NOMO-1 treated with DMSO at 0.1 percent for 48 hours (cell line): ENCODE measurements around the gene MIP.
"Not testable (repeated sequence)": the region's sequence is repeated elsewhere in the genome, so short reads cannot be mapped to it uniquely, and the experiment has no call there.

Experiments
- DNase-seq: peaks from one replicate; lab custom pipeline; 2025; ENCODE audit not compliant: unreplicated experiment; lab: John Stamatoyannopoulos, UW

MIP gene

GRCh38 chr12:56411781-56412639, 42.4 kb downstream of the MIP start:
- DNase-seq: no peak

GRCh38 chr12:56410768-56411167, 43.7 kb downstream of the MIP start:
- no peak for DNase-seq

- no peak for DNase-seq
Measured at GRCh38 chr12:56408799-56409417, 45.5 kb downstream of the MIP start.

GRCh38 chr12:56404227-56404626, 50.2 kb downstream of the MIP start:
- not testable (repeated sequence) for DNase-seq

- DNase-seq: not testable (repeated sequence)
Measured at GRCh38 chr12:56401612-56402011, 52.8 kb downstream of the MIP start.

GRCh38 chr12:56401125-56401524, 53.3 kb downstream of the MIP start:
- not testable (repeated sequence) for DNase-seq
